Peyer's patch (tissue), 4 donors: ENCODE data around the gene CDH23.

Experiments
- POLR2A ChIP-seq, 2 donors: fragments of 450-650 bp; IDR thresholded peaks; one replicate each; pipeline ENCODE4 v1.5.1; 2017; ENCODE audit warnings: antibody characterized with exemption in 2 of 2, mild to moderate bottlenecking in 2 of 2, moderate library complexity in 2 of 2
- TF ChIP-seq, protein P1 (sequence below), 6 experiments: fragments of 450-650 bp in 4 of 6; fragments of 200-600 bp in 2 of 6; sonication (generic) in 1 of 6; IDR thresholded peaks; one replicate each; pipeline ENCODE4 v1.5.1; 2017 to 2019; ENCODE audit warnings: antibody characterized with exemption in 6 of 6, mild to moderate bottlenecking in 3 of 6, moderate library complexity in 1 of 6

DNA sequence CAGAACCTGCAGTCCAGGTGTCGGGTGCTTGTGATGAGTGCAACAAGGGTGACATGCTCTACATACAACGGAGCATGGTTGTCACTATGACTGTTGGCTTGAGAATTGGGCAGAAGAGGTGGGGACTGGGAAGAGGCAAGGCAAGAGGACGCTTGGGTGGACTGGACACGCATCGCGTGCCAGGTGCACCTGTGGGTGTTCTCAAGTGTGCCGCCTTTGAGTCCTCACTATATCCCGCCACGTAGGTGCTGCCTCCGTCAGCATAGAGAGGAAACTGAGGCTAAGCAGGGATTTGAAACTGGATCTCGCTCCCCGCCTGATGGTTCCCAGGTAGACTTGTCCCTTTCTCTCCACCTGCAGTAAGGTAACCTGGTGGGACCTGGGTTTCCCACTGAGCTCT is 27.2 kb downstream of the CDH23 start:
- TF ChIP-seq, protein P1, sequence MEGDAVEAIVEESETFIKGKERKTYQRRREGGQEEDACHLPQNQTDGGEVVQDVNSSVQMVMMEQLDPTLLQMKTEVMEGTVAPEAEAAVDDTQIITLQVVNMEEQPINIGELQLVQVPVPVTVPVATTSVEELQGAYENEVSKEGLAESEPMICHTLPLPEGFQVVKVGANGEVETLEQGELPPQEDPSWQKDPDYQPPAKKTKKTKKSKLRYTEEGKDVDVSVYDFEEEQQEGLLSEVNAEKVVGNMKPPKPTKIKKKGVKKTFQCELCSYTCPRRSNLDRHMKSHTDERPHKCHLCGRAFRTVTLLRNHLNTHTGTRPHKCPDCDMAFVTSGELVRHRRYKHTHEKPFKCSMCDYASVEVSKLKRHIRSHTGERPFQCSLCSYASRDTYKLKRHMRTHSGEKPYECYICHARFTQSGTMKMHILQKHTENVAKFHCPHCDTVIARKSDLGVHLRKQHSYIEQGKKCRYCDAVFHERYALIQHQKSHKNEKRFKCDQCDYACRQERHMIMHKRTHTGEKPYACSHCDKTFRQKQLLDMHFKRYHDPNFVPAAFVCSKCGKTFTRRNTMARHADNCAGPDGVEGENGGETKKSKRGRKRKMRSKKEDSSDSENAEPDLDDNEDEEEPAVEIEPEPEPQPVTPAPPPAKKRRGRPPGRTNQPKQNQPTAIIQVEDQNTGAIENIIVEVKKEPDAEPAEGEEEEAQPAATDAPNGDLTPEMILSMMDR (IDR thresholded peaks at IDR 0.05): no peak
- no peak for TF ChIP-seq POLR2A (IDR thresholded peaks at IDR 0.05)
